Stimulated activated memory B cell treated with anti-CD40 and anti-IgM and Interleukin-4, amounts not matched to agents 10 μg/mL and 1 μg/mL and 100 μg/mL, for 72 hours (primary cell): ENCODE results near the gene YES1.
"Not testable (repeated sequence)": the region's sequence is repeated elsewhere in the genome, so short reads cannot be mapped to it uniquely, and the experiment has no call there.

ENCODE experiments used
- ATAC-seq: fragments of 150-1000 bp; cut with Tn5 transposase; 2 replicates; pipeline ENCODE4 v1.10.0; 2021
- H3K27ac Mint-ChIP-seq: one replicate; pipeline ENCODE4 v1.8.0; 2022; ENCODE audit warnings: mild to moderate bottlenecking, mixed read lengths
- H3K27me3 Mint-ChIP-seq: one replicate; pipeline ENCODE4 v1.8.0; 2022; ENCODE audit warnings: mixed read lengths
- H3K36me3 Mint-ChIP-seq: one replicate; pipeline ENCODE4 v1.8.0; 2022; ENCODE audit warnings: mixed read lengths
- H3K4me1 Mint-ChIP-seq: one replicate; pipeline ENCODE4 v1.8.0; 2022; ENCODE audit warnings: mixed read lengths
- H3K4me3 Mint-ChIP-seq: one replicate; pipeline ENCODE4 v1.8.0; 2022; ENCODE audit warnings: mild to moderate bottlenecking, moderate library complexity, mixed read lengths
- H3K9me3 Mint-ChIP-seq: one replicate; pipeline ENCODE4 v1.8.0; 2022; ENCODE audit warnings: mixed read lengths

Gene YES1

GRCh38 chr18:731185-731584, 80.9 kb downstream of the YES1 start:
- H3K9me3 Mint-ChIP-seq, result peaks cover 2% of the 10 kb centered on the region
- ATAC-seq, result no peak
- H3K4me3 Mint-ChIP-seq, result no peak overlapping the region
- H3K4me1 Mint-ChIP-seq, result no peaks in the 10 kb centered on the region
- no peak overlapping the region for H3K27ac Mint-ChIP-seq
- H3K27me3 Mint-ChIP-seq, result no peaks in the 10 kb centered on the region
- H3K36me3 Mint-ChIP-seq, result no peaks in the 10 kb centered on the region

- Mint-ChIP-seq H3K4me3 (no peak overlapping the region), H3K36me3 (no peaks in the 10 kb centered on the region), H3K4me1 (no peaks in the 10 kb centered on the region), H3K27me3 (peaks cover 4% of the 10 kb centered on the region), H3K27ac (no peak overlapping the region), H3K9me3 (peaks cover 2% of the 10 kb centered on the region)
- ATAC-seq, result no peak
Observed at GRCh38 chr18:730692-731091, 81.3 kb downstream of the YES1 start.

GRCh38 chr18:730120-730519, 81.9 kb downstream of the YES1 start:
- not testable (repeated sequence) for H3K4me3 Mint-ChIP-seq, ATAC-seq, H3K36me3 Mint-ChIP-seq, H3K27ac Mint-ChIP-seq, H3K27me3 Mint-ChIP-seq, H3K4me1 Mint-ChIP-seq, H3K9me3 Mint-ChIP-seq

- Mint-ChIP-seq H3K9me3 (no peaks in the 10 kb centered on the region), H3K4me3 (no peak overlapping the region), H3K27me3 (peaks cover 8% of the 10 kb centered on the region), H3K36me3 (no peaks in the 10 kb centered on the region), H3K4me1 (no peaks in the 10 kb centered on the region), H3K27ac (no peak overlapping the region)
- ATAC-seq, result no peak
Observed at GRCh38 chr18:725646-726045, 86.4 kb downstream of the YES1 start.

GRCh38 chr18:723541-724080, 88.4 kb downstream of the YES1 start:
- Mint-ChIP-seq H3K4me3 (no peak overlapping the region), H3K36me3 (no peaks in the 10 kb centered on the region), H3K27ac (no peak overlapping the region), H3K4me1 (no peaks in the 10 kb centered on the region), H3K9me3 (no peaks in the 10 kb centered on the region), H3K27me3 (peaks cover 8% of the 10 kb centered on the region)
- ATAC-seq, result no peak

- Mint-ChIP-seq H3K4me1 (no peaks in the 10 kb centered on the region), H3K4me3 (no peak overlapping the region), H3K9me3 (no peaks in the 10 kb centered on the region), H3K27ac (no peak overlapping the region), H3K27me3 (no peaks in the 10 kb centered on the region), H3K36me3 (no peaks in the 10 kb centered on the region)
- no peak for ATAC-seq
Observed at GRCh38 chr18:717003-717402, 95.0 kb downstream of the YES1 start.

- H3K27ac Mint-ChIP-seq, result no peak overlapping the region
- H3K36me3 Mint-ChIP-seq, result no peaks in the 10 kb centered on the region
- H3K4me1 Mint-ChIP-seq, result peaks cover 11% of the 10 kb centered on the region
- ATAC-seq, result no peak
- H3K27me3 Mint-ChIP-seq, result no peaks in the 10 kb centered on the region
- no peaks in the 10 kb centered on the region for H3K9me3 Mint-ChIP-seq
- no peak overlapping the region for H3K4me3 Mint-ChIP-seq
Observed at GRCh38 chr18:715626-716025, 96.4 kb downstream of the YES1 start.

- H3K4me3 Mint-ChIP-seq, result peak overlapping the region; percentile 56
- H3K9me3 Mint-ChIP-seq, result no peaks in the 10 kb centered on the region
- no peaks in the 10 kb centered on the region for H3K27me3 Mint-ChIP-seq
- H3K4me1 Mint-ChIP-seq, result peaks cover 11% of the 10 kb centered on the region
- H3K36me3 Mint-ChIP-seq, result peaks cover 7% of the 10 kb centered on the region
- no peak for ATAC-seq
- H3K27ac Mint-ChIP-seq, result no peak overlapping the region
Observed at GRCh38 chr18:713135-713490, 98.9 kb downstream of the YES1 start.

GRCh38 chr18:712401-713134, 99.5 kb downstream of the YES1 start, which contains the start of gene ENOSF1:
Gene ENOSF1, minus strand, starts transcription at chr18:712630. Its CDS starts 43 bp downstream, at chr18:712587.
- peaks cover 11% of the 10 kb centered on the region for H3K4me1 Mint-ChIP-seq
- H3K27ac Mint-ChIP-seq, result peak within 1 kb of the TSS; percentile 83
- H3K36me3 Mint-ChIP-seq, result peaks cover 7% of the 10 kb centered on the region
- no peaks in the 10 kb centered on the region for H3K27me3 Mint-ChIP-seq
- ATAC-seq, result peak; percentile 83
- peak within 1 kb of the TSS; percentile 77 for H3K4me3 Mint-ChIP-seq
- H3K9me3 Mint-ChIP-seq, result no peaks in the 10 kb centered on the region

- Mint-ChIP-seq H3K4me1 (peaks cover 11% of the 10 kb centered on the region), H3K9me3 (no peaks in the 10 kb centered on the region), H3K4me3 (peak overlapping the region; percentile 77), H3K36me3 (peaks cover 7% of the 10 kb centered on the region), H3K27me3 (no peaks in the 10 kb centered on the region), H3K27ac (peak overlapping the region; percentile 83)
- peak; percentile 71 for ATAC-seq
Observed at GRCh38 chr18:711657-712400, 100.2 kb downstream of the YES1 start.

GRCh38 chr18:711310-711656, 100.8 kb downstream of the YES1 start:
- peak overlapping the region; percentile 77 for H3K4me3 Mint-ChIP-seq
- peaks cover 11% of the 10 kb centered on the region for H3K4me1 Mint-ChIP-seq
- ATAC-seq, result no peak
- H3K27me3 Mint-ChIP-seq, result no peaks in the 10 kb centered on the region
- H3K36me3 Mint-ChIP-seq, result peaks cover 10% of the 10 kb centered on the region
- peak overlapping the region; percentile 83 for H3K27ac Mint-ChIP-seq
- H3K9me3 Mint-ChIP-seq, result no peaks in the 10 kb centered on the region

GRCh38 chr18:710418-711300, 101.4 kb downstream of the YES1 start:
- Mint-ChIP-seq H3K27ac (peak overlapping the region; percentile 83), H3K4me1 (peaks cover 11% of the 10 kb centered on the region), H3K4me3 (peak overlapping the region; percentile 38), H3K9me3 (no peaks in the 10 kb centered on the region), H3K36me3 (peaks cover 12% of the 10 kb centered on the region), H3K27me3 (no peaks in the 10 kb centered on the region)
- no peak for ATAC-seq

GRCh38 chr18:709771-710170, 102.3 kb downstream of the YES1 start:
- peaks cover 11% of the 10 kb centered on the region for H3K4me1 Mint-ChIP-seq
- peaks cover 19% of the 10 kb centered on the region for H3K36me3 Mint-ChIP-seq
- no peaks in the 10 kb centered on the region for H3K9me3 Mint-ChIP-seq
- H3K27ac Mint-ChIP-seq, result no peak overlapping the region
- H3K4me3 Mint-ChIP-seq, result no peak overlapping the region
- ATAC-seq, result no peak
- H3K27me3 Mint-ChIP-seq, result no peaks in the 10 kb centered on the region

- H3K36me3 Mint-ChIP-seq, result peaks cover 23% of the 10 kb centered on the region
- H3K9me3 Mint-ChIP-seq, result no peaks in the 10 kb centered on the region
- H3K27me3 Mint-ChIP-seq, result no peaks in the 10 kb centered on the region
- no peak for ATAC-seq
- no peak overlapping the region for H3K4me3 Mint-ChIP-seq
- no peak overlapping the region for H3K27ac Mint-ChIP-seq
- peaks cover 11% of the 10 kb centered on the region for H3K4me1 Mint-ChIP-seq
Observed at GRCh38 chr18:708096-708495, 103.9 kb downstream of the YES1 start.

- Mint-ChIP-seq H3K36me3 (peaks cover 23% of the 10 kb centered on the region), H3K4me3 (no peak overlapping the region), H3K4me1 (peaks cover 5% of the 10 kb centered on the region), H3K9me3 (no peaks in the 10 kb centered on the region), H3K27me3 (no peaks in the 10 kb centered on the region), H3K27ac (no peak overlapping the region)
- ATAC-seq, result no peak
Observed at GRCh38 chr18:706405-706804, 105.6 kb downstream of the YES1 start.
